SKM-1 (cell line): Measurements from ENCODE around the gene MAFF.
"Not testable (repeated sequence)": the region's sequence is repeated elsewhere in the genome, so short reads cannot be mapped to it uniquely, and the experiment has no call there.

ENCODE experiments used
- DNase-seq: peaks from one replicate; lab custom pipeline; 2025; ENCODE audit not compliant: unreplicated experiment; lab: John Stamatoyannopoulos, UW

The MAFF gene

GRCh38 chr22:38201711-38202436, at the start of gene MAFF:
MAFF (plus strand) TSS chr22:38201994; CDS start chr22:38213854, 11,860 bp downstream.
- DNase-seq: peak; percentile 87

- DNase-seq: no peak
These were observed 47.8 kb upstream of the MAFF start for GRCh38 chr22:38153821-38154562.

GRCh38 chr22:38154563-38154915, 47.3 kb upstream of the MAFF start:
- DNase-seq: not testable (repeated sequence)

- no peak for DNase-seq
These were observed 46.1 kb upstream of the MAFF start for GRCh38 chr22:38155703-38156102.

GRCh38 chr22:38162881-38163843, 38.6 kb upstream of the MAFF start:
- DNase-seq: no peak

GRCh38 chr22:38163844-38164550, 37.8 kb upstream of the MAFF start:
- DNase-seq: no peak

- no peak for DNase-seq
These were observed 37.3 kb upstream of the MAFF start for GRCh38 chr22:38164551-38164918.

GRCh38 chr22:38165922-38166593, 35.7 kb upstream of the MAFF start:
- no peak for DNase-seq

- no peak for DNase-seq
These were observed 33.8 kb upstream of the MAFF start for GRCh38 chr22:38167988-38168407.

GRCh38 chr22:38169116-38169515, 32.7 kb upstream of the MAFF start:
- DNase-seq: no peak

- no peak for DNase-seq
These were observed 31.3 kb upstream of the MAFF start for GRCh38 chr22:38170469-38170868.

GRCh38 chr22:38171927-38172831, 29.6 kb upstream of the MAFF start:
- DNase-seq: no peak

- DNase-seq: no peak
These were observed 28.8 kb upstream of the MAFF start for GRCh38 chr22:38172832-38173640.

- no peak for DNase-seq
These were observed 28.2 kb upstream of the MAFF start for GRCh38 chr22:38173641-38173906.

GRCh38 chr22:38174626-38175025, 27.2 kb upstream of the MAFF start:
- DNase-seq: no peak

GRCh38 chr22:38175206-38176118, 26.3 kb upstream of the MAFF start:
- DNase-seq: no peak

GRCh38 chr22:38176170-38176741, 25.5 kb upstream of the MAFF start:
- DNase-seq: peak; percentile 59
